Globus pallidus (tissue), 1 donor: ENCODE measurements around the gene PPOX.

Experiments used
- DNase-seq: peaks from one replicate; pipeline ENCODE4 v3.0.0-alpha.2; 2015; ENCODE audit warnings: low spot score

PPOX gene

DNA sequence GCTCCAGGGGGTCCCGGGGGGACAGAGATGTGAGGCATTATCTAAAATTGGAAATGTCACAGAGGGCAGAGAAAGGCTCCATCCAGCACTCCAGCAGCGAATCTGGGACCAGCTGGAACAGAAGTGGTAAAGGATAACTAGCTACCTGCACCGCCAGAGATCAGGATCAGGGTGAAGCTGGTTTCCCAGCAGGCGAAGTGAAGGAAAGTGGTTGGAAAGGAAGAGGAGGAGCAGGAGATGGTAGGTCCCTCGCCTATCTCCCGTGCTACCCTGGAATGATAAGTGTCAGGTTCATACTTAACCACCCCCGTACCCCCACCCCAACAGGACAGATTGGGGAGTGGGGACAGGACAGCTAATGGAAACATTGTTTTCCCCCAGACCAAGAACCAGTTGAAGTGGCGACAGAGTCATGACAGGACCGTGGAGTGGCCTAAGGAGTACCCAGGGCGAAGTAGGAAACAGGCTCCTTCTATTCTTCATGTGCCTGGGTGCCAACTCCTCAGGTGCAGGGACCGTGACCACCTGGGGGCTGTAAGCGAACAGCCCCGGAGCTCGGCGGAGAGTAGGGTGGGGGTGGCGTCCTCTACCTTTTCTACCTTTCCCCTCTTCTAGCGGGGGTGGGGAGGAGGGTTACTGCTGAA lies 10.4 kb downstream of the PPOX start:
- no peak for DNase-seq

DNA sequence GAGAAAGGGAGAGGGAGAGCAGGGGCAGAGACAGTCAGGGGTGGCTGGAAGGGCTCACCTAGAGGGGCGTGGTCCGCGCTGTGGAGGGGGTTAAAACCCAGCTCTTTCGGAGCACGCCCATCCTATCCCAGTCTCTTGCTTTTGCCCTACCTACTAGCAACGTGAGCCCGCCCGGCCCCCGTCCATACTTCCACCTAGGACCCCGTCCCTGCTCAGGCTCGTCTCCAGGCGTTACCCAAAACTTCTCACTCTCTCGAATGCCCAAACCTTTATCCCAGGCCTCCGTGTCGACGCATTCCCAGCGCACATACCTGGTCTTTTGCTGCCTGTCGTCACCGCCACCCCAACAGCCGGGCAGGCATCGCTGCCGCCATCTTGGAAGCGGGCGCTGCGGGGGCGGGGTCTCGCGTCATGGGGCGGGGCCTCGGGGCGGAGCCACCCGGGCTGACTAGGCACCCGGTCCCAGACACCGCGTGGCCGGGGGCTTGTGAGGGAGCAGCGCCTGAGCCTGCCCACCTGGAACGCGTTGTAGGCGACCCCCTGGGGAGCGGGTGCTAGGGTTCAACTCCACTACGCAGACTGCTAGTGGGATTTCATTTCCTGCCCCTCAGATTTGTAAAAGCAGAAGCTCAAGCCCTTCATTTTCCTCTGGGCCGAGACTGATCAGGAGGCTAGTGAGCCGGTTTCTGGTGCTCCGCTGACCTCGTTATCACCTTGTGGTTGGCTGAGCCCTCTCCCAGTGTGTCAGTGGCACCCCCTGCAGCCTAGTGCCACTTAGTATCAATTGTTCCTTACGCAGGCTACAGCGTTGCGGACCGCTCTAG lies 11.1 kb downstream of the PPOX start, which contains the start of gene B4GALT3:
TSS of gene B4GALT3 (minus strand) at position 396 of the 824 bp plus-strand sequence. CDS start 1,447 bp downstream, outside the sequence.
- peak; percentile 85 for DNase-seq

DNA sequence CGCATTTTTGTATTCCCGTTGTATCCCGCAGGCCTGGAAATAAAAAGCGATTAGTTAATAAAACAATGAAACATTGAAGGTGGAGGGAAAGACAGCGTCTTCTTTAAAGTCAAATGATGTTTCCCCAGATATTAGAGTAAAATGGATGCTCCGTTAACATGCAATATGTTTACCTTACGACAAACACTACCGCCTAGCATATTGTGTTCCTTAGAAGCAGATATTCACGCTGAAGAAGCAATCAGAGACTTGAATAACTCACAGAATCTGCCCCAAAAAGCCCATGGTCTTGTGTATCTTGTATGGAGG lies 11.7 kb downstream of the PPOX start:
- no peak for DNase-seq

DNA sequence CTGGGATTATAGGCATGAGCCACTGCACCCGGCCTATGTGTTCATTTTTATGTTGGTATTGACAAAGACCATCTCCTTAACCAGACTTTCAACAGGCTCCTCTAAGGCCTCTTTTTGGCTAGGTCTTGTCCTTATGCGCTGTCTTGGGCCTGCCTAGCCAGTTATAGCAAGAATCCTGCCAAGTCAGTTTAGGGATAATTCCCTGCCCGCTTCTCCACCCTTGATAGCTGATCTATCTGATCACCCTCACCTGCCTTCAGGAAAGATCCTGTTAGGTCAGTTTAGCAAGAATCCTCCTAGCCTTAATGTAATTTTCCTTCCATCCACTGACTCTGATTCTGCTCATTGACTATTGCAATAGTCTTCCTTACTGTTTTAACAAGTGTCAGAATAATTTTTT lies 13.5 kb downstream of the PPOX start:
- no peak for DNase-seq

DNA sequence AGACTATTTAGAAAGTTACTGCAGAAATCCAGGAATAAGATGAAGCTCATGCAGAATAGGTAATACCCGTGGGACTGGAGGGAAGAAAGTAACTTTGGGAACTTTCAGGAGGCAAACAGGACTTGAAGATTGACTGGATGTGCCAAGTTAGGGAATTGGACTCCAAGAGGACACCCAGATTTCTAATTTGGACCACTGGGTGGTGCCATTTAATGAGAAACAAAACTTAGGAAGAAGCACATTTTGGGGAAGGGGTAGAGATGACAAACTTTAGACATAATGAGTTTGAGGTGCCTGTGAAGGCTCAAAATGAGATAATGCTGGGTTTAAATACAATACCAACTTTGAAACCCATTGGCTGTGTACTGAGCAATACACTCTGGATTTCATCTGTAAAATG lies 14.4 kb downstream of the PPOX start:
- DNase-seq, result no peak

DNA sequence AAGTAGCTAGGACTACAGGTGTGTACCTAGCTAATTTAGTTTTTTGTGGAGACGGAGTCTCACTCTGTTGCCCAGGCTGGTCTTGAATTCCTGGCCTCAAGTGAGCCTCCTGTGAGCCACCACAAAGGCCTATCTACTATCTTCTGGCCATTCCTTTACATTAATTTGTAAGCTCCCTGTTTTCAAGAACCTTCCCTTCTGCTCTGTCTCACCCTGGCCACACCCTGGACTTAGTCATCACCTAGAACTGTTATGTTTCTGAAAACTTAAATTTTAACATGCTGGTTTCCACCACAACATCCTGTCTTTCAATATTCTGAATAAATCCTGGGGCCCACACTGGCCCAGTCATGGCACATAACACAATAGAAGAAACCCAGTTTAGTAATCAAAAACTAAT lies 16.0 kb downstream of the PPOX start:
- DNase-seq, result no peak

DNA sequence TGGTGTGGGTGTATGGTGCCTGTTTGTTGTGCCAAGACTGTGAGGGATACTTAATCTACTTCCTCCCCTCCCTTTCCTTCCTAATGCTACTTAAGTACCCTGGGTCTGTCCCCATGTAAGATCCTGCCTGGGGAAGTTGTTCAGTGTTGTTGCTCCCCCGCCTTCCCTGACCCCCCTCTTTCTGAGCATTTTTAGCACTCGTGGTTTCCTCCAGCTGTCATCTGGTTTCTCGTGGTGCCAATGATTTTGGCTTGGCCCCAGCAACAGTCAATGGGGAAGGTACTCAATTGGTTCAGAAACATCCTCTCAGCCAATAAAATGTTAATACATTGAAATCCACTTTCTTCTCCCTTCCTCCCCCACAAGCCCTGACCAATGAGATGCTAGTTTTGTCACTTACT lies 19.1 kb downstream of the PPOX start:
- DNase-seq, result peak; percentile 77

DNA sequence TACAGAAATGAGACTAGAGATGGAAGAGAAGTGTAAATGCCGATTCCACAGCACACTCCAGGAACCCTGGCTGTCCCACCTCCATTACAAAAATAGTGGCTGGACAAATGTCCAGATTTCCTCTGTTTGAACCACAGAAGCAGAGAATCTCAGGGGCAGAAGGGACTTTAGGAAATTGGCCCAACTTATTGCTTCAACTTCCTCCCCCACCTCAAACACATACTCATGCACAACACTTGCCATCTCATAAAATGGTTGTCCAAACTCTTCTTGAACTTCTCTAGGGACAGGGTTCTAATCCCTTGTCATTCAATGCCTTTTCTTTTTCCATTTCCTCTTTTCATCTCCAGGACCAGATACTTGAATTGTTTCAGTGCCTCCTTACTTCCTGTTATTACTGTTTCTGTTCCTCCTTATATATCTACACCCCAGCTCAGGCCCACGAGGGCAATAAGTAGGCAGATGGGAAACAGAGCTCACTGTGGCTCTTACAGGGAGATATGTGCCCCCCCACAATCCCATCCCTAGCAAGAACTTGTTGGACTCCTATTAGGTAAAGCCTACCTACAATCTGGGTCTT lies 19.6 kb downstream of the PPOX start:
- DNase-seq, result no peak

DNA sequence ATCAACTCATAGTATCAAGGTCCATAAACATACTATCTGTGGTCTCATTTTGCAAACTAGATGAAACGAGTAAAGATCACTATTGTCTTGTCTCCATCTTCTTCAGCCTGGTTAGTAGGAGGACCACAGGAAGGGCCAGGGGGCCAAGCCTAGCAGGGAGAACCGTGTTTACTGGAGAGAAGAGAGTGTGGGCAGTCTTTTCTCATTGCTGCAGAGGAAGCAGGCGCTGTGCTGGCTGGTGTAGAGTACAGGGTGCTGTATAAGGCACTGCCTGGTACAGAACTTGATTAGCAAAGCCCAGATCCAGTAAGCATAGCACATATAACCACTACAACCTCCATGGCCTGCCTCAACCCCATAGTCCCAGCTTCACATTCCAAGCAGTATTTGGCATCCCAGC lies 21.1 kb downstream of the PPOX start:
- DNase-seq, result no peak

DNA sequence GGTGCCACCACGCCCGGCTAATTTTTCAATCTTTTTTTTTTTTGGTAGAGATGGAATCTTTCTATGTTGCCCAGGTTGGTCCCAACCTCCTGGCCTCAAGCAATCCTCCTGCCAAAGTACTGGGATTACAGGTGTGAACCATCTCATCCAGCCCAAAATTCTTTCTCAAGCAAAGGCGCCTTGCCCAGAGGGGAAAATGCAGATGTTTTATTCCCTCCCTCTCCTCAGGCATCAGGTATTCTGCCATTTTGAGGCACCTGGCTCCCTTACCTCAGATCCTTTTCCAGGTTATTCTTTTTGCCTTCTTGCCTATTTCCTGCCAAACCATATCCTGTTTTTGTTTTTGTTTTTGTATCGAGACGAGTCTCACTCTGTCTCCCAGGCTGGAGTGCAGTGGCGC lies 22.2 kb downstream of the PPOX start:
- DNase-seq, result no peak

DNA sequence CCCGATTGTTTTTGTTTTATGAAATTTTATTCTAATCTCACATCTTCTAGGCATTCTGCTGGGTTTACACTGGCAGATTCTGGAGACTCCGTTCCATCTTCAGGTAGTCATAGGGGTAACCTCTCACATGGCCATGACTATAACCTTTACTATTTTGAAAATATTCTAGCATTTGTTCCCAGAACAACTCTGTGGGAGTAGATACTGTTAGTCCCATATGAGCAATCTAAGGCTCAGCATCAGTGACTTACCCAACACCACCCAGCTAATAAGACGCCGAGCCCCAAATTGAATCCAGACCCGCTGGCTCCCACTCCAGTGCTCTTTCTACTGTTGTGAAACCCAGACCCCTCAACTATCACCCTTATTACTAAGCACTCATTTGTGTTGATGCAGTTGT lies 22.8 kb downstream of the PPOX start:
- no peak for DNase-seq

DNA sequence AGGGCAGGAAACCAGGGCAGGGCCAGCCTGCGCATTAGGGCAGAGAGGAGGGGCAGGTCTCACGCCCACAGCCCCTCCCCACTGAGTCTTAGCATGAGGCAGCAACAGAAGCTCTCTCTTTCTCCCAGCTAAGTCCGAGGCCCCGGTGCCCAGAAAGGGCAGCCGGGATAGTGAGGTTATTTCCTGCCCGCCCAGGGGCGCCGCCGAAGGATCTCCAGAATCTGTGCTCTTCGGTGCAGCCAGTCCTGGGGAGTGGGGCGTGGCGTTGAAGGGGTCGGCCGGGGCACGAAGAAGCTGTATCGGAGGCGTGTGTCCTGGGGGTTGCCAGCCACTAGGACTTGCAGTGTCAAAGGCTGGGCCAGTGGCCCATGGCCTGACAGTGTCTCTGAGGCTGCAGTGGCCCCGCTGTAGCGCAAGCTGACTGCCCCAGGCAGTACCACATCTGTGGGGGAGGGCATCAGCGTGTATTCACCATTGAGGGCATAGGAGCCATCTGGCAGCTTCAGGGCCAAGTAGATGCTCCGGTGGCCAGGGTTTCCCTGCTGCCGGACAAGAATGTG lies 24.8 kb downstream of the PPOX start:
- no peak for DNase-seq

DNA sequence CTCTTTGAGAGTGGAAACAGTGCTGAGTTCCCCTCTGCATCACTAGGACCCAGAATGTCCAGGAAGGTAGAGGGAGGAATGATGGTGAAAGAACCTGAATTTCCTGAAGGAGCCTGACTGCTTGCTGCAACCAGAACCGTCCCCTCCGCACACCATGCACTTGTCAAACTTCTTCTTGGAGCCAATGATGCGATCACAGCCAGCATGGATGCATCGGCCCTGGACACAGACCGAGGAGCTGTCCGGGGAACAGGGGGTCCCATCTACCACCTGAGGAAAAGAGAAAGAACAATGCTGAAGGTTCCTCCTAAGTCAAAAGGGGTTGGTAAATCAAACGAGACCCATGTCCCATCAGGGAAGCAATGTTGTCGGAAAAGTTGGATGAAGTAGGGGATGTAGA lies 25.7 kb downstream of the PPOX start:
- no peak for DNase-seq

DNA sequence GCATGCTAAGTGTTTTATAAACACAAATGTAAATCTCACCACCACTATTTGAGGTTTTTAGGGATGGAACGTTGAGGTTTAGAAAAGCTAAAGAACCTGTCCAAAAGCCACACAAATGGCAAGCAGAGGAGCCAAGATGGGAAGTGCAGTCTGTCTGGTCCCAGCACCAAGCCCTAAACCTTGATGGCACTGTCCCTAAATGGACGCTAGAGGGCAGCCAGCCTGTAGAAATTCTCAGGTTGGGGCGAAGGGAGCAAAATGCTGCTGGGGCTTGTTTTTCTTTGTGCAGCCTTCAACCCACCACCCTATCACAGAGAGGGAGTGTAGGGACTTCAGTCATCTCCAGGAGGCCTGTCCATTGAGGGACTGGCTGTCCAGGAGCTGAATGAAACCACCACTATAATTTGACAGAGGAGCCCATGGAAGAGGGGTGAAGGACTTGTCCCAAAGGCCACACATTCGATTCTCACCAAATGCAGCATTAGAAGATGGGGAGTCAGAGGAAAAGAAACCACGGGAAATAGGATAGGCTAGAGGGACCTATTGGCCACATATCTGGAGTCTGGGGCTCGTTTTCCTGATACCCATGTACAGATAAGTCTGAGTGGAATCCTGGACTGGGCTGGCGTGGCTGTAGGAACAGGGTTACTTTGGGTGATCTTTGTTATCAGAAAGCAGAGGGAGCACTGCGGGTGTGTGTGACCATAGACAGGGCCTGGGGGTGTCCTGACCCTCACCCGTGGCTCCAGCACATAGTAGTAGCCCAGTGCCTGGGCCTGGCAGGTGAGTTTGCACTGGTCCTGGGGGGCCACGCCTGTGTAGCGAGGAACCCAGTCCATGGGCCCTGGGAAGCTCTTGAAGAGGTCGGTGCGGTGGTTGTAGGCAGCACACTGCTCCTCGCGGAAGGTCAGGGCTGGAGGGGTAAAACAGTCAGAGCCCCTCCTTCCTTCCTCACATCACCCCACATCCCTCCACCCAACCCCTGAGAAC lies 26.5 kb downstream of the PPOX start:
- DNase-seq, result peak; percentile 81

DNA sequence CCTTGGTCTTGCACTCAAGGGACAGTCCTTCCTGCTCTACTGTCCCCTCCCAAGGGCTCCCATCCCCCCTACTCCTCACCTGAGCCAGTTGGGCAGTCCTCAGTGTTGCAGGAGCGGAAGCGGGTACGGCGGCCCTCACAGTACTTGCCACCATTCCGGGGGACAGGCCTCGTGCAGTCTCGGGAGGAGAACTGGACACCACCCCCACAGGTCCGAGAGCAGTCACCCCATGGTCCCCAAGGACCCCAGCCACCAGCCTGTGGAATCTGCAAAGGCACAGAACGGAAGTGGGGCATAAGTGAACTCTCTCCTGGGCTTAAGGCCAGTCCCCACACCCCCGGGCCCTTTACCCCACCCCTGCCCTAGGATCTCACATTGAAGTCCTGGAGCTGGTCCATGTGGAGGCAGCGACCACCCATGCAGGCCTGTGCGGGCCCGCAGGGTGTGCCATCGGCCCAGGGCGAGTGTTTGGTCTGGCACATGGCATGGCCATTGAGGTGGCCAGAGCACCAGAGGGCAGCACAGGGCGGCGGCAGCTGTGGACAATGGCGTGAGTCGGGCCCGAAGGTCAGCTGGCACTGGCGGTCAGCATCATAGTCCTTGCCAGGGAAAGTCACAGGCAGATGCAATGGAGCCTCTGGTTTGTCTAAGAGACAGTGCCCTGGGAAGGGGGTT lies 27.5 kb downstream of the PPOX start:
- peak; percentile 91 for DNase-seq

DNA sequence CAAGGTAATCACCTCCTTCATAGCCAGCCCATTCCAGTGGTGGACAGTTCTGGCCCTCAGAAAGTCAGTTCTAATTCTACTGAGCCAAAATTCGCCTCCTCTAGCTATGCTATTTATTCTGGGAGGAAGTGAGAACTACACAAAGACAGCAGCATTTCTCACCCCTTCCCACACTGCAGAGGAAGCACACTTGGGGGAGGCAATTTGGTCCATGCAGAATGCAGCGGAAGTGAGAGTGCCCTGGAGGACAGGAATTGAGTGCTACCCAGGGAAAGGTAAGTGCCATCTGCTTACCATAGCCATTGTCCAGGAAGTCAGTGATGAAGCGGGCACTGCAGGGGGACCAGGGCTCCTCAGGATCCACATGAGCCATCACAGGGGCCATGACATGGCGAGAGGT lies 28.9 kb downstream of the PPOX start:
- DNase-seq, result no peak

DNA sequence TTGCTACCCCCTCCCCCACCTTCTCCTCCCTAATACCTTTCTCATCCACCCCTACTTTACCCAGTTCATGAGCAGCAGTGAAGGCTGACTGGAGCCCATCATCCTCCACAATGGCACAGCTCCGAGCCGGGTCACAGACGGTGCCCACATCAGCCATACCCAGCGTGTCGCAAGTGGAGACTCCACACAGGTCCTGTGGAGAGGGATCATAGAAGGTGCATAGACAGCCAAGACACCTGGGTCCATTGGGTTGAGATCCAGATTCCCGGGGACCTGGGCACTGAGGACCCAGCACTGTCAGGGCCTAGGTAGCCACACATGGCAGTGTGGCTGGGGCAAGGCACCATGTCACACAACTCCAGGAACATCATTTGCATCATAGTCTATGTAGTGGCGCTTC lies 29.9 kb downstream of the PPOX start:
- DNase-seq, result no peak

DNA sequence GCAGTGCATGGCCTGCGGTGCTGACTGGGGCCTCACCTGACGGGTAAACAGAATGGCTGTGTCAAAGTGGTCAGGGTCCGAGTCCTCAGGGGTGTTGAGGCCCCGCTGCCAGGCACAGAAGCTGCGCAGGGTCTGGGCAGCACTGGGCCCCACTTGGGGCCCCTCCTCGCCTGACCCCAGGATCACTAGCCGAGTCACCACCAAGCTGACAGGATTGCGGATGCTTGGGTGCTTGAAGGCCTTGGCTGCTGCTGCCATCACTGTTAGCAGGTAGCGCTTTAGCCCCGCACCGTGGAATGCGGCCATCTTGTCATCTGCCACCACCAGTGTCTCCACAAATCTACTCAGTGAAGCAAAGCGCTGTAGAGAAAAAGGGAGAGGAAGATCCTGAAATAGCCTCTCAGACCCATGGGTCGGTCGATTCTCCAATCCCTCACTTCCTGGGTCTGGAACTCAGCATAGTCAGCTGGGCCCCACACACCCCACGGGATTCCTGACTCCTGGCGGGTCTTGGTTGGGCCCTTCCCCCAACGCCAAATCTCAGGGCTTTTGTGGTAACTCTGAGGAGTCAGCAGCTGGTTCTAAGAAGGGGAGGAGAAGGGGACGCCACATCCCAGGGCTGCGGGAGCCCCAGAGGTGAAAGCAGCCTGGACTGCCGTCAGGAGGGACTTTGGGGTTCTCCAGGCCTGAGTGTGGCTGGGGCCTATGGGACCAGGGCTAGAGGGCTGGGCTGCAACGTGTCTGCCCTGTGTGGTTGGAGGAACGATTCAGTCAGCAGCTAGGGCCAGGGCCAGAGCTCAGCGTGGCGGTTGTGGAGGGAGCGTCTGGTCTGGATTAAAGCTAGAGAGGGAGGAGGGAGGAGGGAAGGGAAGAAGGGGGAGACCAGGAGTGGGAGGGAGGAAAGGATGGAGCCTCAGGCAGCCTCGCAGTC lies 30.6 kb downstream of the PPOX start:
- DNase-seq, result no peak

DNA sequence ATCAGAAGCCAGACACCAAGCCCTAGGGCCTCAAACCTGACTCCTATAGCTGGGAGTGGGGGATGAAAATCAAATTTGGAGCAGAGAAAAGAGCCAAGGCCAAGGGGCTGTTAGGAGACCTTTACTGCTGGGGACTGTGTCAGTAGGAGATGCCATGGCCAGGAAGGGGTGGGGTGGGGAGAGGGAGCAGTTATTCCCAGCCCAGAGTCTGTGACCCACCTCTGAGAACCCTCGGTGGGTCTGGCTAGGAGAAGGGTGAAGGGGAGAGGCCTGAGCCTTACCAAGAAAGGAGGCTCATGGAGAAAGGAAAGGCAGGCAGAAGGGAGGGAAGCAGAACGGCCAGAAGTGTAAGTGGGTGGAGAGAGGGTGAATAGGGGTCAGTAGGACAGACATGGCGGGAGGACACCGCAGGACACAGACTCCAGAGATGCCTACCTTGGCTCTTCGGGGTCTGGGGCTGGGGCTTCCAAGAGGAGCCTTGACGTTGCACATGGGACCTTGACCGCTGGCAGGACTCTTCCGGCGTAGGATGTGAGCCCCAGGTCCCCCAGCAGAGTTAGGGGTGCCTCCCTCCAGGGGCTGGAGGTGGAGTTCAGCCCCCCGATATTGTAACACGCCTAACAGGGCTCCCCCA lies 31.5 kb downstream of the PPOX start:
- DNase-seq, result no peak
